PC-9 (cell line): ENCODE data around the gene DLL4. TPM values are rescaled to one million over a fixed set of nuclear protein-coding genes. Genes with fewer than 3 reads are reported as not detected.

Experiments used
- BruUV-seq: library from RNA; stranded (reverse); fragments of 400-500 nt; replicated peaks from 2 replicates; lab custom pipeline; 2021; lab: Mats Ljungman, UMichigan
- CTCF ChIA-PET: fragments of 300-600 bp; sonication (Branson Sonifier 250); formaldehyde crosslinking; loops from one replicate; lab custom pipeline; 2022; ENCODE audit warnings: antibody characterized with exemption; lab: Charles Lee
- POLR2A ChIA-PET: fragments of 300-600 bp; sonication (Branson Sonifier 250); formaldehyde crosslinking; loops from one replicate; lab custom pipeline; 2022; ENCODE audit warnings: antibody characterized with exemption; ENCODE audit not compliant: unreplicated experiment; lab: Charles Lee
- DNase-seq, 2 experiments: peaks; one replicate each; pipeline versions ENCODE4 v3.0.0 to v3.0.0-alpha.2; 2015 to 2022; ENCODE audit warnings: mixed read lengths in 1 of 2
- H2AFZ ChIP-seq: fragments of 200-600 bp; sonication (generic); 2 replicates; pipeline ENCODE4 v1.8.1; 2017; ENCODE audit warnings: antibody characterized with exemption
- H3F3A ChIP-seq: fragments of 200-600 bp; sonication (generic); 2 replicates; pipeline ENCODE4 v1.8.1; 2017; ENCODE audit warnings: antibody characterized with exemption, mild to moderate bottlenecking, low read depth; ENCODE audit not compliant: insufficient read depth
- H3K27ac ChIP-seq: fragments of 200-600 bp; sonication (generic); 2 replicates; pipeline ENCODE4 v1.6.1; 2016; ENCODE audit warnings: mixed run types
- H3K27me3 ChIP-seq: fragments of 200-600 bp; sonication (generic); 2 replicates; pipeline ENCODE4 v1.6.1; 2016; ENCODE audit warnings: low read depth, mixed run types; ENCODE audit not compliant: insufficient read depth
- H3K36me3 ChIP-seq: fragments of 200-600 bp; sonication (generic); 2 replicates; pipeline ENCODE4 v1.6.1; 2016; ENCODE audit warnings: low read depth, mixed run types
- H3K4me1 ChIP-seq: fragments of 200-600 bp; sonication (generic); replicated peaks from 2 replicates; pipeline ENCODE4 v1.6.1; 2016; ENCODE audit warnings: mixed run types; ENCODE audit not compliant: insufficient read depth
- H3K4me2 ChIP-seq: fragments of 200-600 bp; sonication (generic); 2 replicates; pipeline ENCODE4 v1.6.1; 2017; ENCODE audit warnings: mixed run types
- H3K4me3 ChIP-seq: fragments of 200-600 bp; sonication (generic); 2 replicates; pipeline ENCODE4 v1.6.1; 2016; ENCODE audit warnings: mixed run types
- H3K79me2 ChIP-seq: fragments of 200-600 bp; sonication (generic); 2 replicates; pipeline ENCODE4 v1.6.1; 2017; ENCODE audit warnings: low read depth, mixed run types
- H3K9me2 ChIP-seq: fragments of 200-600 bp; sonication (generic); 2 replicates; pipeline ENCODE4 v1.8.1; 2017; ENCODE audit warnings: mild to moderate bottlenecking; ENCODE audit not compliant: insufficient read depth
- H3K9me3 ChIP-seq: fragments of 200-600 bp; sonication (generic); 2 replicates; pipeline ENCODE4 v1.8.1; 2016; ENCODE audit warnings: low read depth; ENCODE audit not compliant: insufficient read depth
- H4K20me1 ChIP-seq: fragments of 200-600 bp; sonication (generic); 2 replicates; pipeline ENCODE4 v1.8.1; 2017; ENCODE audit not compliant: insufficient read depth
- EZH2 ChIP-seq: fragments of 200-600 bp; sonication (generic); IDR thresholded peaks from 2 replicates; pipeline ENCODE4 v1.8.0; 2017; ENCODE audit warnings: antibody characterized with exemption, low read depth
- intact Hi-C: fragments of 100-400 bp; cut with micrococcal nuclease; formaldehyde crosslinking; loops from one replicate; pipeline ENCODE4 v1.10.0; 2022; ENCODE audit not compliant: unreplicated experiment
- total RNA-seq: library from RNA; stranded (reverse); gene quantifications from 2 replicates; pipeline ENCODE4 v1.2.3, GENCODE V29; 2021
- TF ChIP-seq, protein P1 (sequence below): fragments of 200-600 bp; sonication (generic); conservative IDR thresholded peaks from 2 replicates; pipeline ENCODE4 v1.6.1; 2017; ENCODE audit warnings: mixed run types, antibody characterized with exemption, mild to moderate bottlenecking, moderate library complexity

Gene DLL4
- total RNA-seq, 1 experiment from 2014 or later: 0.48 TPM

DNA sequence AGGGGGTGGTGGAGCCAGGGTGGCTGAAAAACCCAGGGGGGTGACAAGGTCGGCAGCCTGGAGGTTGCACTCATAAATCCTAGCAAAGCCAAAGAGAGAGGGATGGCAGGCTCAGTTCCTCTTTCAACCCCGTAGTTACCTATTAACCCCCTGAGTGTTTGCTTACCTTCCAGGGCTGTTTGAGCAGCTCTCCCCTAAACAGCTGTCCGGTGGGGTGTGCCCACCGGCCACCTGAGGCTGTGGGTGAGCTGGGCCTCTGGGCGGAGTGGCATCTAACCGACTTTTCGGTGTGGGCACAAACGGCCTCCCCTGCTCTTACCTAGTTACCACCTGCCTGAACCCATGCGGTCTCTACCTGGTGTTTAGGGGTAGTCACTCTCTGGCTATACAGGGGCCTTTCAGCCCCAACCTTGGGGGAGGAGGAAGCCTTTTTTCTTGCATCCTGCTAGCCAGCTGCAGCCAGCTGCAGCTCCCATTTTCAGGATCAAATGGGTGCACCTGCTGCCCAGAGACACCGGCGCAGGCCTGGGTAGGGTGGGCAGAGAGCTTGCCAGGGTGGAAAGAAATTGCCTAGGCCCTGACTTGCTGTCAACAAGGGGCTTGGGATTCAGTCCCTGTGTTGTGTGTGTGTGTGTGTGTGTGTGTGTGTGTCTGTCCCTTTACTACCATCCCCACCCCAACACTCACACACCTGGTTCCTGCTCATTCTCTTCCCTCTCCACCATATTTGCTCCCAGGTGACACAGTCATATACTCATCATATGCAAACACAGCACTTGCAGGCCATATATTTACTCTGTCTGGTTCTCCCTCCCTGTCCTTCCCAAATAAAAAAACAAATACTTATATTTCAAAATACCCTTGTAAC, 3.7 kb downstream of the DLL4 start:
- H3K4me1 ChIP-seq: no peaks in the 10 kb centered on the region
- CTCF ChIA-PET: no interaction called here
- H3K27ac ChIP-seq: no peak overlapping the region
- no peak for DNase-seq
- H3K27me3 ChIP-seq: peaks cover 12% of the 10 kb centered on the region
- intact Hi-C loops: no loop called here
- H3F3A ChIP-seq: peaks cover 6% of the 10 kb centered on the region; the same call in 1 of the 2 replicates
- H3K4me2 ChIP-seq: no peak overlapping the region
- TF ChIP-seq, protein P1, sequence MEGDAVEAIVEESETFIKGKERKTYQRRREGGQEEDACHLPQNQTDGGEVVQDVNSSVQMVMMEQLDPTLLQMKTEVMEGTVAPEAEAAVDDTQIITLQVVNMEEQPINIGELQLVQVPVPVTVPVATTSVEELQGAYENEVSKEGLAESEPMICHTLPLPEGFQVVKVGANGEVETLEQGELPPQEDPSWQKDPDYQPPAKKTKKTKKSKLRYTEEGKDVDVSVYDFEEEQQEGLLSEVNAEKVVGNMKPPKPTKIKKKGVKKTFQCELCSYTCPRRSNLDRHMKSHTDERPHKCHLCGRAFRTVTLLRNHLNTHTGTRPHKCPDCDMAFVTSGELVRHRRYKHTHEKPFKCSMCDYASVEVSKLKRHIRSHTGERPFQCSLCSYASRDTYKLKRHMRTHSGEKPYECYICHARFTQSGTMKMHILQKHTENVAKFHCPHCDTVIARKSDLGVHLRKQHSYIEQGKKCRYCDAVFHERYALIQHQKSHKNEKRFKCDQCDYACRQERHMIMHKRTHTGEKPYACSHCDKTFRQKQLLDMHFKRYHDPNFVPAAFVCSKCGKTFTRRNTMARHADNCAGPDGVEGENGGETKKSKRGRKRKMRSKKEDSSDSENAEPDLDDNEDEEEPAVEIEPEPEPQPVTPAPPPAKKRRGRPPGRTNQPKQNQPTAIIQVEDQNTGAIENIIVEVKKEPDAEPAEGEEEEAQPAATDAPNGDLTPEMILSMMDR: no peak
- no peak for TF ChIP-seq EZH2
- no peaks in the 10 kb centered on the region for H3K9me2 ChIP-seq
- no peaks in the 10 kb centered on the region for H3K79me2 ChIP-seq
- H3K4me3 ChIP-seq: no peak overlapping the region
- no peak overlapping the region for H2AFZ ChIP-seq
- H4K20me1 ChIP-seq: no peaks in the 10 kb centered on the region
- POLR2A ChIA-PET: no interaction called here
- no peaks in the 10 kb centered on the region for H3K9me3 ChIP-seq
- no TSS peak for BruUV-seq
- no peaks in the 10 kb centered on the region for H3K36me3 ChIP-seq

DNA sequence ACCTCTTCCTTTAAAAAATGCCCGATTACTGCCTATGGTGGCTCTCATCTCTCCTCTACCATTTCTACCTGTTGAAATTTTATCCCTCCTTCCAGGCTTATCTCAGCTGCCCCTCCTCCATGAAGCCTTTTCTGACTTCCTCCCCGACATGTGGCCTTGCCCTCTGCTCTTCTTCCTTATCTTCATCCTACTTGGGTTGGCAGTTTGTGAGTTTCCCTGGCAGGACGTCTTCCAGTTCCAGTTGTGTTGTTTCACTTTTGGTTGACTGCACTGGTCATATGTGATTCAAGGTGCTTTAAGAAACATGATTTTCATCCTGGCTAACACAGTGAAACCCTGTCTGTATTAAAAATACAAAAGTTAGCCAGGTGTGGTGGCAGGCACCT, 4.4 kb downstream of the DLL4 start:
- no peak for TF ChIP-seq EZH2
- TF ChIP-seq, protein P1: no peak
- Histone ChIP-seq H3K4me2 (no peak overlapping the region), H3K36me3 (no peaks in the 10 kb centered on the region), H3K27ac (no peak overlapping the region), H2AFZ (no peak overlapping the region), H3K4me1 (no peaks in the 10 kb centered on the region), H4K20me1 (no peaks in the 10 kb centered on the region), H3K79me2 (no peaks in the 10 kb centered on the region), H3F3A (peaks cover 5% of the 10 kb centered on the region; the same call in 1 of the 2 replicates), H3K9me3 (no peaks in the 10 kb centered on the region), H3K4me3 (no peak overlapping the region), H3K27me3 (peaks cover 12% of the 10 kb centered on the region), H3K9me2 (no peaks in the 10 kb centered on the region)
- CTCF ChIA-PET: no interaction called here
- no peak for DNase-seq
- POLR2A ChIA-PET: no interaction called here
- no TSS peak for BruUV-seq
- intact Hi-C loops: no loop called here

DNA sequence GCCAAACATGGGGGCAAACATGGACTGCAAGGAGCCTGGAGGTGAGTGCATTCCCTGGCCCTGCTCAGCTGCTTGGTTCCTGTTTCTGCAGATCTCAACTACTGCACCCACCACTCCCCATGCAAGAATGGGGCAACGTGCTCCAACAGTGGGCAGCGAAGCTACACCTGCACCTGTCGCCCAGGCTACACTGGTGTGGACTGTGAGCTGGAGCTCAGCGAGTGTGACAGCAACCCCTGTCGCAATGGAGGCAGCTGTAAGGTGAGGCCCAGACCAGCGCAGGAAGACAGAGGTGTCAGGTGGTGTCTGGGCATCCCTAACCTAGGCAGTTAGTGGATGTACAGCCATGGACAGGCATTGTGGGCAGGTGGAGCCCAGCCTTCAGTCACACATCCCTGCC, 5.3 kb downstream of the DLL4 start:
- ChIA-PET POLR2A (interaction anchor here (0.6 to 0.7 kb wide), 2 partner anchors 10 to 31 kb away, joined by 4 to 6 read pairs; no protein-coding TSS in a partner anchor), CTCF (no interaction called here)
- H3K27ac ChIP-seq: no peak overlapping the region
- no peak overlapping the region for H2AFZ ChIP-seq
- TF ChIP-seq, protein P1: no peak
- TF ChIP-seq EZH2: no peak
- no peaks in the 10 kb centered on the region for H3F3A ChIP-seq
- H3K4me3 ChIP-seq: no peak overlapping the region
- H3K9me3 ChIP-seq: no peaks in the 10 kb centered on the region
- no peaks in the 10 kb centered on the region for H3K36me3 ChIP-seq
- no peaks in the 10 kb centered on the region for H3K79me2 ChIP-seq
- peaks cover 12% of the 10 kb centered on the region for H3K27me3 ChIP-seq
- no TSS peak for BruUV-seq
- H3K9me2 ChIP-seq: no peaks in the 10 kb centered on the region
- H4K20me1 ChIP-seq: no peaks in the 10 kb centered on the region
- DNase-seq: no peak
- intact Hi-C loops: no loop called here
- H3K4me1 ChIP-seq: no peaks in the 10 kb centered on the region
- H3K4me2 ChIP-seq: no peak overlapping the region
